GM23248 (cell line): ENCODE measurements around the gene CEP85.

ENCODE experiments used
- EZH2 ChIP-seq: fragments of 200-600 bp; sonication (generic); IDR thresholded peaks from 2 replicates; pipeline ENCODE4 v1.6.1; 2018; ENCODE audit warnings: antibody characterized with exemption, mild to moderate bottlenecking; ENCODE audit not compliant: insufficient read depth, poor library complexity, severe bottlenecking
- EZH2phosphoT487 ChIP-seq: fragments of 200-600 bp; sonication (generic); IDR thresholded peaks from 2 replicates; pipeline ENCODE4 v1.6.1; 2018; ENCODE audit warnings: antibody characterized with exemption, moderate library complexity, mild to moderate bottlenecking, low read depth; ENCODE audit not compliant: insufficient read depth

DNA sequence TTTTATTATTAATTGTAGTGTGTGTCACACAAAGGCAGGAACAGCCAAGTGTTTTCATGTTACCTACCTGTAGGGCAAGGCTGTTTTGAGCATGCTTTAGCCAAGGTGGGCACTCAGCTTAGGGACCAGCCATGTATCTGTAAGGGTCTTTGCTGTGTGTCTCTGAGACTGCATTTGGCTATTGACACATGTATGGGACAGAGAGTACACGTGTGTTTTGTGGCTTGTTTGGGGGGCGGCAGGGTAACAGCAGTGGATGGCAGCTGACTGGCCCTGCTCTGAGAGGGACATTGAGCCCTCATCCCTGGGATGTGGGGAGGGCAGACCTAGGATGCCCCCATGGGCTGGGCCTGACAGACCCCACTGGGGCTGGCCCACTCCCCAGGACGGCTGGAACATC lies 36.7 kb upstream of the CEP85 start:
- TF ChIP-seq EZH2phosphoT487 (no peak), EZH2 (no peak)
